GM18502 (cell line): ENCODE measurements around the gene OR6C4.
"Not testable (repeated sequence)": the region's sequence is repeated elsewhere in the genome, so short reads cannot be mapped to it uniquely, and the experiment has no call there.

Experiments
- ATAC-seq: cut with Tn5 transposase; IDR thresholded peaks from one replicate; pipeline ENCODE4 v1.9.1; 2021; ENCODE audit warnings: mild to moderate bottlenecking; ENCODE audit not compliant: unreplicated experiment, poor library complexity

The OR6C4 gene

GRCh38 chr12:55549302-55549701, at the start of gene OR6C4:
Gene OR6C4 (plus strand): TSS chr12:55549602. CDS start chr12:55551227, 1,625 bp downstream.
- ATAC-seq: no peak

- ATAC-seq: no peak
Measured at GRCh38 chr12:55499810-55500252, 49.6 kb upstream of the OR6C4 start.

- ATAC-seq: no peak
Measured at GRCh38 chr12:55501601-55502000, 47.8 kb upstream of the OR6C4 start.

GRCh38 chr12:55515696-55516095, 33.7 kb upstream of the OR6C4 start:
- no peak for ATAC-seq

- no peak for ATAC-seq
Measured at GRCh38 chr12:55516391-55516790, 33.0 kb upstream of the OR6C4 start.

- ATAC-seq: not testable (repeated sequence)
Measured at GRCh38 chr12:55548235-55548634, 1.2 kb upstream of the OR6C4 start.

- no peak for ATAC-seq
Measured at GRCh38 chr12:55548756-55549155, 646 bp upstream of the OR6C4 start.

GRCh38 chr12:55554296-55554695, 4.9 kb downstream of the OR6C4 start:
- no peak for ATAC-seq

GRCh38 chr12:55570060-55570459, 20.7 kb downstream of the OR6C4 start:
- ATAC-seq: not testable (repeated sequence)

GRCh38 chr12:55570689-55571088, 21.3 kb downstream of the OR6C4 start:
- not testable (repeated sequence) for ATAC-seq

- no peak for ATAC-seq
Measured at GRCh38 chr12:55572168-55572567, 22.8 kb downstream of the OR6C4 start, which contains the start of gene OR2AP1. Gene OR2AP1 (plus strand): TSS chr12:55572468. CDS start chr12:55574415, 1,947 bp downstream.

- no peak for ATAC-seq
Measured at GRCh38 chr12:55582066-55582465, 32.7 kb downstream of the OR6C4 start.

- ATAC-seq: no peak
Measured at GRCh38 chr12:55585817-55586216, 36.4 kb downstream of the OR6C4 start.

GRCh38 chr12:55590152-55590551, 40.8 kb downstream of the OR6C4 start:
- not testable (repeated sequence) for ATAC-seq
